K562 (cell line): ENCODE results near the gene MARK3. TPM values are rescaled to one million over a fixed set of nuclear protein-coding genes. Genes with fewer than 3 reads are reported as not detected.

Experiments used
- ATAC-seq: fragments of 200-7000 bp; cut with Tn5 transposase; 3 replicates; pipeline ENCODE4 v1.9.1; 2020; ENCODE audit warnings: moderate library complexity
- BruUV-seq: library from RNA; stranded (reverse); fragments of 400-500 nt; replicated peaks from 2 replicates; lab custom pipeline; 2021; lab: Mats Ljungman, UMichigan
- CTCF ChIA-PET: fragments of 300-600 bp; formaldehyde crosslinking; extraction: SDS; loops from one replicate; lab custom pipeline; 2021; ENCODE audit warnings: low intra/inter-chr PET ratio; lab: Yijun Ruan, JAX
- POLR2A ChIA-PET: fragments of 300-600, 350-650 bp; sonication (Branson Sonifier 250); formaldehyde crosslinking; extraction: SDS; loops from one replicate; lab custom pipeline; 2021; ENCODE audit warnings: antibody characterized with exemption, inconsistent platforms; lab: Yijun Ruan, JAX
- DNase-seq, 4 experiments: peaks; one replicate each; pipeline versions ENCODE4 v3.0.0 to v3.0.0-alpha.2; 2011 to 2018; ENCODE audit warnings: low spot score in 3 of 4, mixed read lengths in 3 of 4; ENCODE audit errors: extremely low read depth in 1 of 4
- FAIRE-seq: peaks from 2 replicates; lab custom pipeline; 2011; peaks lifted over from hg19 to GRCh38; lab: Jason Lieb, UNC
- H2AFZ ChIP-seq: 2 replicates; pipeline ENCODE4 v1.6.0; 2011; ENCODE audit warnings: low read depth, low read length, control low read depth, inconsistent platforms
- H3K27ac ChIP-seq: fragments of 200-600 bp; 3 replicates; pipeline ENCODE4 v1.8.0; 2011; ENCODE audit warnings: low read depth, mild to moderate bottlenecking, control low read depth, inconsistent platforms, low read length, moderate library complexity, mixed read lengths; ENCODE audit errors: extremely low read depth
- H3K27me3 ChIP-seq, 2 experiments: fragments of 300-600 bp in 1 of 2; 2 replicates in 1 of 2; 3 replicates in 1 of 2; pipeline versions ENCODE4 v1.6.0 to v1.8.0; 2011; ENCODE audit warnings: inconsistent platforms in 2 of 2, low read length in 2 of 2, mild to moderate bottlenecking in 1 of 2, mixed read lengths in 1 of 2, moderate library complexity in 1 of 2; ENCODE audit not compliant: control insufficient read depth in 2 of 2, insufficient read depth in 2 of 2
- H3K36me3 ChIP-seq: fragments of 300-600 bp; 3 replicates; pipeline ENCODE4 v1.8.0; 2011; ENCODE audit warnings: mild to moderate bottlenecking, low read length, inconsistent platforms; ENCODE audit not compliant: control insufficient read depth, insufficient read depth
- H3K4me1 ChIP-seq, 2 experiments: fragments of 200-600 bp in 1 of 2; replicated peaks in 1 of 2; 2 replicates in 1 of 2; 3 replicates in 1 of 2; pipeline versions ENCODE4 v1.5.1 to v1.8.0; 2011; ENCODE audit warnings: inconsistent platforms in 2 of 2, low read length in 2 of 2, mild to moderate bottlenecking in 1 of 2, mixed read lengths in 1 of 2, moderate library complexity in 1 of 2; ENCODE audit not compliant: control insufficient read depth in 2 of 2, insufficient read depth in 2 of 2
- H3K4me2 ChIP-seq: 2 replicates; pipeline ENCODE4 v1.6.1; 2011; ENCODE audit warnings: low read length, control low read depth, inconsistent platforms, mixed read lengths; ENCODE audit not compliant: insufficient read depth
- H3K4me3 ChIP-seq: fragments of 200-600 bp; sonication (generic), shearing (Covaris generic); 2 replicates; pipeline ENCODE4 v1.5.1; 2016; ENCODE audit warnings: control low read depth, inconsistent platforms
- H3K79me2 ChIP-seq: fragments of 200-600 bp; 3 replicates; pipeline ENCODE4 v1.8.0; 2011; ENCODE audit warnings: low read length, inconsistent platforms; ENCODE audit not compliant: control insufficient read depth, insufficient read depth
- H3K9ac ChIP-seq, 2 experiments: 2 replicates each; pipeline versions ENCODE4 v1.6.0 to v1.6.1; 2011; ENCODE audit warnings: low read depth in 2 of 2, low read length in 2 of 2, control low read depth in 1 of 2, inconsistent platforms in 1 of 2, mild to moderate bottlenecking in 1 of 2, mixed read lengths in 1 of 2; ENCODE audit not compliant: insufficient read depth in 1 of 2
- H3K9me1 ChIP-seq: one replicate; pipeline ENCODE4 v1.6.0; 2011; ENCODE audit warnings: inconsistent platforms, mild to moderate bottlenecking, low read length, moderate library complexity; ENCODE audit not compliant: control insufficient read depth, insufficient read depth
- H3K9me3 ChIP-seq: replicated peaks from 2 replicates; pipeline ENCODE4 v1.5.1; 2011; ENCODE audit warnings: low read depth, low read length, inconsistent platforms; ENCODE audit not compliant: control insufficient read depth, insufficient read depth
- H4K20me1 ChIP-seq: replicated peaks from 2 replicates; pipeline ENCODE4 v1.6.1; 2011; ENCODE audit warnings: low read length, inconsistent platforms, mixed read lengths; ENCODE audit not compliant: control insufficient read depth, insufficient read depth
- ARID3A ChIP-seq: IDR thresholded peaks from 2 replicates; pipeline ENCODE4 v1.6.1; 2012; ENCODE audit warnings: low read depth, low read length, improper control_type of control experiment, borderline replicate concordance
- ATF1 ChIP-seq, 2 experiments: fragments of 450-650 bp in 1 of 2; IDR thresholded peaks; 2 replicates each; pipeline ENCODE4 v1.6.1; 2016; ENCODE audit warnings: missing compliant biosample characterization in 1 of 2, missing genetic modification characterization in 1 of 2
- CAMTA2 ChIP-seq: fragments of 250-450 bp; sonication (Bioruptor Pico); conservative IDR thresholded peaks from 2 replicates; pipeline ENCODE4 v1.5.1; 2022
- CBX2 ChIP-seq: fragments of 200-600 bp; sonication (generic); IDR thresholded peaks from one replicate; pipeline ENCODE4 v1.6.1; 2012; ENCODE audit warnings: mild to moderate bottlenecking, low read length, inconsistent platforms; ENCODE audit not compliant: insufficient read depth, poor library complexity, severe bottlenecking
- CGGBP1 ChIP-seq: fragments of 250-450 bp; sonication (Bioruptor Pico); IDR thresholded peaks from 2 replicates; pipeline ENCODE4 v1.9.0; 2021; ENCODE audit warnings: mild to moderate bottlenecking
- CHCHD3 ChIP-seq: fragments of 250-450 bp; sonication (Bioruptor Pico); IDR thresholded peaks from 2 replicates; pipeline ENCODE4 v2.1.2; 2022; ENCODE audit warnings: mild to moderate bottlenecking
- GATAD2B ChIP-seq: fragments of 450-650 bp; IDR thresholded peaks from 2 replicates; pipeline ENCODE4 v1.6.1; 2017; ENCODE audit warnings: mild to moderate bottlenecking, borderline replicate concordance
- GTF3C2 ChIP-seq: IDR thresholded peaks from 3 replicates; pipeline ENCODE4 v1.6.1; 2011; ENCODE audit warnings: borderline replicate concordance, mild to moderate bottlenecking, moderate library complexity; ENCODE audit not compliant: insufficient read length; ENCODE audit errors: extremely low read depth
- HDAC6 ChIP-seq: IDR thresholded peaks from 2 replicates; pipeline ENCODE4 v1.6.1; 2012; ENCODE audit warnings: low read depth, mild to moderate bottlenecking, control low read depth, inconsistent platforms, low read length, moderate library complexity
- IRF2 ChIP-seq: sonication (generic); formaldehyde crosslinking; IDR thresholded peaks from 2 replicates; pipeline ENCODE4 v1.8.1; 2022; ENCODE audit warnings: mild to moderate bottlenecking, missing genetic modification reagents
- RB1 ChIP-seq: fragments of 450-650 bp; IDR thresholded peaks from 2 replicates; pipeline ENCODE4 v1.6.1; 2017; ENCODE audit warnings: low read depth, mild to moderate bottlenecking
- TAF9B ChIP-seq: fragments of 450-650 bp; IDR thresholded peaks from 2 replicates; pipeline ENCODE4 v1.6.1; 2018; ENCODE audit warnings: mild to moderate bottlenecking; ENCODE audit not compliant: partially characterized antibody
- TCF3 ChIP-seq: sonication (generic); formaldehyde crosslinking; IDR thresholded peaks from 2 replicates; pipeline ENCODE4 v1.4.0; 2020; ENCODE audit warnings: mild to moderate bottlenecking, missing genetic modification reagents
- TEAD1 ChIP-seq, 2 experiments: fragments of 450-650 bp in 1 of 2; sonication (generic) in 1 of 2; formaldehyde crosslinking; IDR thresholded peaks; 2 replicates each; pipeline versions ENCODE4 v1.4.0 to v1.8.0; 2020 to 2022; ENCODE audit warnings: mild to moderate bottlenecking in 2 of 2, missing genetic modification reagents in 1 of 2
- ZBTB17 ChIP-seq: fragments of 450-650 bp; formaldehyde crosslinking; IDR thresholded peaks from 2 replicates; pipeline ENCODE4 v1.4.0; 2020; ENCODE audit warnings: mild to moderate bottlenecking
- ZBTB34 ChIP-seq: fragments of 250-450 bp; sonication (Bioruptor Pico); IDR thresholded peaks from 2 replicates; pipeline ENCODE4 v1.8.0; 2021; ENCODE audit warnings: mild to moderate bottlenecking, moderate library complexity
- ZNF217 ChIP-seq: sonication (generic); formaldehyde crosslinking; IDR thresholded peaks from 2 replicates; pipeline ENCODE4 v1.8.0; 2022; ENCODE audit warnings: mild to moderate bottlenecking, missing genetic modification reagents
- WGBS: fragments of 100-300 bp; shearing (Covaris generic); methylation state at CpG from one replicate; pipeline ENCODE4 v1.1.6; 2016; ENCODE audit warnings: low coverage, mixed read lengths; ENCODE audit not compliant: insufficient coverage; ENCODE audit errors: missing lambda C conversion rate; 5-methylcytosine and 5-hydroxymethylcytosine counted together
- in situ Hi-C: fragments of 300-500 bp; cut with MboI; formaldehyde crosslinking; loops from 4 replicates; pipeline ENCODE4 v1.15.0; 2018; ENCODE audit warnings: inconsistent platforms, mixed read lengths
- intact Hi-C: fragments of 100-400 bp; cut with micrococcal nuclease; formaldehyde crosslinking; loops from 2 replicates; pipeline ENCODE4 v1.14.2; 2022
- polyA plus RNA-seq, 8 experiments: library from polyadenylated mRNA; depleted of rRNA in 4 of 8; stranded (reverse) in 5 of 8; unstranded in 3 of 8; fragments of >200 nt; fragmentation: Nextera tagmentation in 2 of 8; fragmentation: Illumina TruSeq in 1 of 8; extraction: Ambion mirVana in 2 of 8; extraction: Trizol in 1 of 8; gene quantifications; 2 replicates each; pipeline versions ENCODE4 v1.2.1 to v1.2.3, GENCODE V29; 2011 to 2014; ENCODE audit warnings: inconsistent platforms in 1 of 8, missing spikeins in 1 of 8
- total RNA-seq, 7 experiments: library from RNA; depleted of rRNA in 6 of 7; stranded (reverse); fragments of >200 nt in 6 of 7; fragmentation: Illumina TruSeq in 2 of 7; extraction: Trizol in 2 of 7; gene quantifications; 2 replicates each; pipeline versions ENCODE4 v1.2.1 to v1.2.3, GENCODE V29; 2011 to 2021; ENCODE audit warnings: low replicate concordance in 1 of 7

The MARK3 gene
- total and polyA plus RNA-seq, 9 of the 15 experiments (the other 6 are each of a cell fraction or from before 2014, with no cell fraction given) = 10.1 to 68.7 (median 56.3) TPM

GRCh38 chr14:103463149-103463548, 77.9 kb downstream of the MARK3 start:
- intact Hi-C loops = no loop called here
- Histone ChIP-seq H3K27ac (no peak overlapping the region), H3K36me3 (peaks cover 62% of the 10 kb centered on the region)
- TF ChIP-seq TCF3 (CRISPR knock-in tag) (no peak), CGGBP1 (CRISPR knock-in tag) (no peak), ZNF217 (CRISPR knock-in tag) (no peak), IRF2 (CRISPR knock-in tag) (no peak), RB1 (no peak), GTF3C2 (no peak), TAF9B (no peak), ZBTB17 (CRISPR knock-in tag) (no peak), ZBTB34 (CRISPR knock-in tag) (no peak), TEAD1 (CRISPR knock-in tag; IDR thresholded peaks at IDR 0.05) (no peak), HDAC6 (no peak), GATAD2B (no peak), CHCHD3 (CRISPR knock-in tag) (no peak), CAMTA2 (CRISPR knock-in tag) (no peak), ARID3A (no peak), CBX2 (no peak), ATF1 (CRISPR knock-in tag; IDR thresholded peaks at IDR 0.05) (no peak), ATF1 (tag; IDR thresholded peaks at IDR 0.05) (no peak)

More at GRCh38 chr14:103463149-103463548, 77.9 kb downstream of the MARK3 start:
- no peak overlapping the region for H3K9ac ChIP-seq
- ChIA-PET CTCF (no interaction called here), POLR2A (no interaction called here)
- H4K20me1 ChIP-seq = no peaks in the 10 kb centered on the region
- in situ Hi-C loops = no loop called here
- FAIRE-seq = no peak
- ATAC-seq = no peak
- H3K27me3 ChIP-seq = no peaks in the 10 kb centered on the region
- no peak overlapping the region for H3K4me2 ChIP-seq
- H3K4me3 ChIP-seq = no peak overlapping the region
- no peaks in the 10 kb centered on the region for H3K9me3 ChIP-seq
- H3K4me1 ChIP-seq = no peaks in the 10 kb centered on the region
- peaks cover 4% of the 10 kb centered on the region; the same call in 2 of the 3 replicates for H3K79me2 ChIP-seq
- no peak overlapping the region for H2AFZ ChIP-seq
- BruUV-seq = no TSS peak
- no peak for DNase-seq
- WGBS = 63% methylated on average over 3 of the region's 4 CpGs
- H3K9me1 ChIP-seq = peaks cover 3% of the 10 kb centered on the region
